Fibroblast of lung (primary cell): ENCODE measurements around the gene EPM2AIP1. TPM values are rescaled to one million over a fixed set of nuclear protein-coding genes. Genes with fewer than 3 reads are reported as not detected.

Source experiments
- DNase-seq, 2 donors: peaks; one replicate each; pipeline versions ENCODE4 v3.0.0 to v3.0.0-alpha.2; 2010; ENCODE audit warnings: low read depth in 2 of 2
- H2AFZ ChIP-seq: 2 replicates; pipeline ENCODE4 v1.5.1; 2012; ENCODE audit warnings: low read length, control low read depth, inconsistent platforms
- H3K27ac ChIP-seq: 2 replicates; pipeline ENCODE4 v1.5.1; 2011; ENCODE audit warnings: low read length, control low read depth; ENCODE audit not compliant: insufficient read depth
- H3K27me3 ChIP-seq: 2 replicates; pipeline ENCODE4 v1.5.1; 2011; ENCODE audit warnings: mild to moderate bottlenecking, low read length; ENCODE audit not compliant: control insufficient read depth, insufficient read depth
- H3K36me3 ChIP-seq: 2 replicates; pipeline ENCODE4 v1.5.1; 2011; ENCODE audit warnings: low read length; ENCODE audit not compliant: control insufficient read depth, insufficient read depth
- H3K4me1 ChIP-seq: 2 replicates; pipeline ENCODE4 v1.5.1; 2011; ENCODE audit warnings: low read length; ENCODE audit not compliant: control insufficient read depth, insufficient read depth; ENCODE audit errors: extremely low read depth
- H3K4me2 ChIP-seq: 2 replicates; pipeline ENCODE4 v1.5.1; 2011; ENCODE audit warnings: low read length, control low read depth; ENCODE audit not compliant: insufficient read depth; ENCODE audit errors: extremely low read depth
- H3K4me3 ChIP-seq, 4 experiments: fragments of 200-600 bp in 1 of 4; sonication (generic) in 1 of 4; replicated peaks in 1 of 4; 2 replicates each; pipeline ENCODE4 v1.5.1; 2011 to 2016; ENCODE audit warnings: low read length in 4 of 4, low read depth in 3 of 4, mild to moderate bottlenecking in 3 of 4, control low read depth in 2 of 4, inconsistent platforms in 1 of 4, mixed read lengths in 1 of 4; ENCODE audit not compliant: insufficient read depth in 1 of 4; ENCODE audit errors: control extremely low read depth in 1 of 4
- H3K79me2 ChIP-seq: 2 replicates; pipeline ENCODE4 v1.5.1; 2012; ENCODE audit warnings: mild to moderate bottlenecking, low read length, inconsistent platforms; ENCODE audit not compliant: control insufficient read depth, insufficient read depth
- H3K9ac ChIP-seq: 2 replicates; pipeline ENCODE4 v1.5.1; 2011; ENCODE audit warnings: mild to moderate bottlenecking, low read length, control low read depth; ENCODE audit not compliant: insufficient read depth
- H3K9me3 ChIP-seq: 2 replicates; pipeline ENCODE4 v1.5.1; 2012; ENCODE audit warnings: low read depth, low read length; ENCODE audit not compliant: control insufficient read depth, insufficient read depth
- H4K20me1 ChIP-seq: 2 replicates; pipeline ENCODE4 v1.5.1; 2011; ENCODE audit warnings: low read length; ENCODE audit not compliant: control insufficient read depth, insufficient read depth; ENCODE audit errors: extremely low read depth
- EZH2 ChIP-seq: IDR thresholded peaks from 2 replicates; pipeline ENCODE4 v1.5.1; 2012; ENCODE audit warnings: low read length, control low read depth, mild to moderate bottlenecking; ENCODE audit errors: missing control alignments
- polyA plus RNA-seq, 2 donors: library from polyadenylated mRNA; depleted of rRNA in 1 of 2; stranded (reverse) in 1 of 2; unstranded in 1 of 2; fragments of >200 nt; gene quantifications; 2 replicates each; pipeline ENCODE4 v1.2.1, GENCODE V29; 2011 to 2012; ENCODE audit warnings: missing spikeins in 1 of 2
- total RNA-seq: library from RNA; depleted of rRNA; stranded (reverse); fragments of >200 nt; gene quantifications from 2 replicates; pipeline ENCODE4 v1.2.1, GENCODE V29; 2014
- TF ChIP-seq, protein P1 (sequence below), 2 donors: IDR thresholded peaks in 1 of 2; conservative IDR thresholded peaks in 1 of 2; 1 replicate in 1 of 2; 2 replicates in 1 of 2; pipeline ENCODE4 v1.5.1; 2011 to 2012; ENCODE audit warnings: low read length in 2 of 2, control low read depth in 1 of 2, inconsistent platforms in 1 of 2, low read depth in 1 of 2, mild to moderate bottlenecking in 1 of 2

The EPM2AIP1 gene
- total and polyA plus RNA-seq, 2 donors (not counting 1 experiment from before 2014, with no cell fraction given): 12.9 to 18.7 TPM

DNA sequence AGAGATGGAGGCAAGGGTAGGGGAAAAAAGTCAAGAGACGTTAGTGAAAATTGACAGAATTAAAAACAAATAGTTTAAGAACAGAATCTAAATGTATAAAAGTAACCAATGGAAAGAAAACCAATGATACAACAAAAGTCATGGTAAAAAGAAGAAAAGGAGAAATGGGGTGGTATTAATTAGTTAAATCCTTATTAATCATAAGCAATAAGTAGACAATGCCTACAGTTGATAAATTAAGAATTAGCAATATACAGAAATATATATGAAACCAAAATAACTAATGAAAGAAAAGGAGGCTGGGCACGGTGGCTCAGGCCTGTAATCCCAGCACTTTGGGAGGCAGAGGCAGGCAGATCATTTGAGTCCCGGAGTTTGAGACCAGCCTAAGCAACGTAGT lies 23.8 kb downstream of the EPM2AIP1 start:
- no peak for DNase-seq
- H3K79me2 ChIP-seq: no peaks in the 10 kb centered on the region
- no peak overlapping the region for H3K4me3 ChIP-seq
- TF ChIP-seq EZH2: no peak
- TF ChIP-seq, protein P1, sequence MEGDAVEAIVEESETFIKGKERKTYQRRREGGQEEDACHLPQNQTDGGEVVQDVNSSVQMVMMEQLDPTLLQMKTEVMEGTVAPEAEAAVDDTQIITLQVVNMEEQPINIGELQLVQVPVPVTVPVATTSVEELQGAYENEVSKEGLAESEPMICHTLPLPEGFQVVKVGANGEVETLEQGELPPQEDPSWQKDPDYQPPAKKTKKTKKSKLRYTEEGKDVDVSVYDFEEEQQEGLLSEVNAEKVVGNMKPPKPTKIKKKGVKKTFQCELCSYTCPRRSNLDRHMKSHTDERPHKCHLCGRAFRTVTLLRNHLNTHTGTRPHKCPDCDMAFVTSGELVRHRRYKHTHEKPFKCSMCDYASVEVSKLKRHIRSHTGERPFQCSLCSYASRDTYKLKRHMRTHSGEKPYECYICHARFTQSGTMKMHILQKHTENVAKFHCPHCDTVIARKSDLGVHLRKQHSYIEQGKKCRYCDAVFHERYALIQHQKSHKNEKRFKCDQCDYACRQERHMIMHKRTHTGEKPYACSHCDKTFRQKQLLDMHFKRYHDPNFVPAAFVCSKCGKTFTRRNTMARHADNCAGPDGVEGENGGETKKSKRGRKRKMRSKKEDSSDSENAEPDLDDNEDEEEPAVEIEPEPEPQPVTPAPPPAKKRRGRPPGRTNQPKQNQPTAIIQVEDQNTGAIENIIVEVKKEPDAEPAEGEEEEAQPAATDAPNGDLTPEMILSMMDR (conservative IDR thresholded peaks at IDR 0.05 in 1 of 2, IDR thresholded peaks at IDR 0.05 in 1 of 2; ENCODE audit: low read depth in 1 of 2, low read length in 2 of 2): no peak
- H3K27me3 ChIP-seq: no peaks in the 10 kb centered on the region
- H2AFZ ChIP-seq: no peak overlapping the region
- H4K20me1 ChIP-seq: no peaks in the 10 kb centered on the region
- no peak overlapping the region for H3K4me2 ChIP-seq
- H3K9ac ChIP-seq: no peak overlapping the region
- no peaks in the 10 kb centered on the region for H3K9me3 ChIP-seq
- no peaks in the 10 kb centered on the region for H3K36me3 ChIP-seq
- H3K27ac ChIP-seq: no peak overlapping the region
- peaks cover 3% of the 10 kb centered on the region for H3K4me1 ChIP-seq

DNA sequence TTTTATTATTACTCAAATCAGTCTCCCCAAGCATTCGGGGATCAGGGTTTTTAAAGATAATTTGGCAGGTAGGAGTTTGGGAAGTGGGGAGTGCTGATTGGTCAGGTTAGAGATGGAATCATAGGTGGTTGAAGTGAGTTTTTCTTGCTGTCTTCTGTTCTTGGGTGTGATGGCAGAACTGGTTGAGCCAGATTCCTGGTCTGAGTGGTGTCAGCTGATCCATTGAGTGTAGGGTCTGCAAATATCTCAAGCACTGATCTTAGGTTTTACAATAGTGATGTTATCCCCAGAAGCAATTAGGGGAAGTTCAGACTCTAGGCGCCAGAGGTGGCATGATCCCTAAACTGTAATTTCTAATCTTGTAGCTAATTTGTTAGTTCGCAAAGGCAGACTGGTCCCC lies 27.5 kb downstream of the EPM2AIP1 start:
- no peak overlapping the region for H3K4me2 ChIP-seq
- H3K4me3 ChIP-seq: no peak overlapping the region
- no peak overlapping the region for H3K27ac ChIP-seq
- H3K36me3 ChIP-seq: no peaks in the 10 kb centered on the region
- H3K27me3 ChIP-seq: no peaks in the 10 kb centered on the region
- no peak overlapping the region for H3K9ac ChIP-seq
- H4K20me1 ChIP-seq: no peaks in the 10 kb centered on the region
- no peak for TF ChIP-seq EZH2
- TF ChIP-seq, protein P1 (conservative IDR thresholded peaks at IDR 0.05 in 1 of 2, IDR thresholded peaks at IDR 0.05 in 1 of 2; ENCODE audit: low read depth in 1 of 2, low read length in 2 of 2): no peak
- no peaks in the 10 kb centered on the region for H3K79me2 ChIP-seq
- H2AFZ ChIP-seq: no peak overlapping the region
- DNase-seq: no peak
- peaks cover 3% of the 10 kb centered on the region for H3K4me1 ChIP-seq
- no peaks in the 10 kb centered on the region for H3K9me3 ChIP-seq

DNA sequence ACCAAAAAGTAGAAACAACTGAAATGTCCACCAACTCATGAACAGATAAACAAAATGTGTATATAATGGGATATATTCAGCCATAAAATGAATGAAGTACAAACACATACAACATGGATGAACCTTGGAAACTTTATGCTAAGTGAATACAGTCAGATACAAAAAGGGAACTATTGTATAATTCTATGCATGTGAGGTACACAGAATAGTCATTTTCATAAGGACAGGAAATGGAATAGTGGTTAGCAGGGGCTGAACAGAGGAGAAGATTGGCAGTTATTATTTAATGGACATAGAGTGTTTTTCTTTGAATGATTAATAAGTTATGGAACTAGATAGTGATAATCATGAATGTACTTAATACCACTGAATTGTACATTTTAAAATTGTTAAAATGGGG lies 28.1 kb downstream of the EPM2AIP1 start:
- Histone ChIP-seq H3K79me2 (no peaks in the 10 kb centered on the region), H3K4me3 (no peak overlapping the region), H4K20me1 (no peaks in the 10 kb centered on the region), H3K4me2 (no peak overlapping the region), H3K4me1 (no peaks in the 10 kb centered on the region), H3K36me3 (no peaks in the 10 kb centered on the region), H3K9me3 (no peaks in the 10 kb centered on the region), H2AFZ (no peak overlapping the region), H3K27ac (no peak overlapping the region), H3K9ac (no peak overlapping the region), H3K27me3 (no peaks in the 10 kb centered on the region)
- DNase-seq: no peak
- no peak for TF ChIP-seq EZH2
- TF ChIP-seq, protein P1 (conservative IDR thresholded peaks at IDR 0.05 in 1 of 2, IDR thresholded peaks at IDR 0.05 in 1 of 2; ENCODE audit: low read depth in 1 of 2, low read length in 2 of 2): no peak
